ENCODE data around the gene NTRK3. TPM values are rescaled to one million over a fixed set of nuclear protein-coding genes. Genes with fewer than 3 reads are reported as not detected.

The NTRK3 gene
- total and polyA plus RNA-seq, 3 donors from 2014 or later = 10.7 to 40.6 (median 24.6) TPM

Small RNA genes lying within 50 kb of the gene (small RNA-seq; reads per million reads assigned to genes)
- 0 reads per million in 2 donors for gene MED28P6

Other genes with a start within 250 kb of the NTRK3 start
- 10 to 100 TPM; 36.9 to 38.4 TPM for gene MRPL46, start 210.6 kb upstream of the NTRK3 start, total RNA-seq
- 65.0 TPM for gene MRPL46, start 210.6 kb upstream of the NTRK3 start, polyA plus RNA-seq (ENCODE audit: insufficient read depth, low read depth, low replicate concordance)
- gene MRPS11, start 211.0 kb upstream of the NTRK3 start, total RNA-seq = 10 to 100 TPM; 33.2 to 33.9 TPM
- gene MRPS11, start 211.0 kb upstream of the NTRK3 start, polyA plus RNA-seq (ENCODE audit: insufficient read depth, low read depth, low replicate concordance) = 82.4 TPM

All from testis (tissue), 3 donors.